Measurements from ENCODE around the gene OBSL1. TPM values are rescaled to one million over a fixed set of nuclear protein-coding genes. Genes with fewer than 3 reads are reported as not detected.

Gene OBSL1
- total and polyA plus RNA-seq, 4 donors: 34.0 to 75.2 (median 64.0) TPM

GRCh38 chr2:219595256-219595655 is 23.9 kb upstream of the OBSL1 start:
- H3K27ac ChIP-seq (ENCODE audit: low read depth in 1 of 2, low read length in 1 of 2): peak overlapping the region in 1 of 2 donors; percentile 30
- TF ChIP-seq, protein P1, sequence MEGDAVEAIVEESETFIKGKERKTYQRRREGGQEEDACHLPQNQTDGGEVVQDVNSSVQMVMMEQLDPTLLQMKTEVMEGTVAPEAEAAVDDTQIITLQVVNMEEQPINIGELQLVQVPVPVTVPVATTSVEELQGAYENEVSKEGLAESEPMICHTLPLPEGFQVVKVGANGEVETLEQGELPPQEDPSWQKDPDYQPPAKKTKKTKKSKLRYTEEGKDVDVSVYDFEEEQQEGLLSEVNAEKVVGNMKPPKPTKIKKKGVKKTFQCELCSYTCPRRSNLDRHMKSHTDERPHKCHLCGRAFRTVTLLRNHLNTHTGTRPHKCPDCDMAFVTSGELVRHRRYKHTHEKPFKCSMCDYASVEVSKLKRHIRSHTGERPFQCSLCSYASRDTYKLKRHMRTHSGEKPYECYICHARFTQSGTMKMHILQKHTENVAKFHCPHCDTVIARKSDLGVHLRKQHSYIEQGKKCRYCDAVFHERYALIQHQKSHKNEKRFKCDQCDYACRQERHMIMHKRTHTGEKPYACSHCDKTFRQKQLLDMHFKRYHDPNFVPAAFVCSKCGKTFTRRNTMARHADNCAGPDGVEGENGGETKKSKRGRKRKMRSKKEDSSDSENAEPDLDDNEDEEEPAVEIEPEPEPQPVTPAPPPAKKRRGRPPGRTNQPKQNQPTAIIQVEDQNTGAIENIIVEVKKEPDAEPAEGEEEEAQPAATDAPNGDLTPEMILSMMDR (IDR thresholded peaks at IDR 0.05; ENCODE audit: control extremely low read depth, extremely low read depth): no peak
- H3K4me3 ChIP-seq: no peak overlapping the region
- H3K9me3 ChIP-seq (ENCODE audit: control insufficient read depth in 4 of 4, insufficient read depth in 3 of 4, low read length in 3 of 4): no peaks in the 10 kb centered on the region
- peak overlapping the region in 1 of 2 donors; percentile 84 for H3K9ac ChIP-seq (ENCODE audit: insufficient read depth in 1 of 2, low read length in 2 of 2)
- ATAC-seq (ENCODE audit: insufficient read depth, low FRiP score) (no peak), DNase-seq (peak; percentile 87 to 94 (median 93))
- no peaks in the 10 kb centered on the region for H3K36me3 ChIP-seq (ENCODE audit: control insufficient read depth in 4 of 4, insufficient read depth in 4 of 4, low read length in 4 of 4)
- no peaks in the 10 kb centered on the region for H3K27me3 ChIP-seq (ENCODE audit: control insufficient read depth in 3 of 3, insufficient read depth in 3 of 3, low read length in 2 of 3)
- H3K4me1 ChIP-seq (ENCODE audit: control insufficient read depth in 5 of 5, insufficient read depth in 5 of 5, low read length in 5 of 5): peaks cover 0 to 42% (median 14%) of the 10 kb centered on the region in 5 donors
- WGBS, 2 donors: 15 to 40% methylated on average over 3 of the region's 3 CpGs

- ATAC-seq (ENCODE audit: insufficient read depth, low FRiP score) (no peak), DNase-seq (no peak)
- no peaks in the 10 kb centered on the region for H3K27me3 ChIP-seq (ENCODE audit: control insufficient read depth in 3 of 3, insufficient read depth in 3 of 3, low read length in 2 of 3)
- peaks cover 0 to 37% (median 14%) of the 10 kb centered on the region in 5 donors for H3K4me1 ChIP-seq (ENCODE audit: control insufficient read depth in 5 of 5, insufficient read depth in 5 of 5, low read length in 5 of 5)
- no peak overlapping the region for H3K4me3 ChIP-seq
- WGBS, 2 donors: 91% methylated on average over 2 of the region's 2 CpGs
- H3K27ac ChIP-seq (ENCODE audit: low read depth in 1 of 2, low read length in 1 of 2): no peak overlapping the region
- TF ChIP-seq, protein P1 (IDR thresholded peaks at IDR 0.05; ENCODE audit: control extremely low read depth, extremely low read depth): no peak
- no peaks in the 10 kb centered on the region for H3K36me3 ChIP-seq (ENCODE audit: control insufficient read depth in 4 of 4, insufficient read depth in 4 of 4, low read length in 4 of 4)
- H3K9ac ChIP-seq (ENCODE audit: insufficient read depth in 1 of 2, low read length in 2 of 2): no peak overlapping the region
- H3K9me3 ChIP-seq (ENCODE audit: control insufficient read depth in 4 of 4, insufficient read depth in 3 of 4, low read length in 3 of 4): no peaks in the 10 kb centered on the region
These were observed 21.8 kb upstream of the OBSL1 start for GRCh38 chr2:219593154-219593553.

DNA sequence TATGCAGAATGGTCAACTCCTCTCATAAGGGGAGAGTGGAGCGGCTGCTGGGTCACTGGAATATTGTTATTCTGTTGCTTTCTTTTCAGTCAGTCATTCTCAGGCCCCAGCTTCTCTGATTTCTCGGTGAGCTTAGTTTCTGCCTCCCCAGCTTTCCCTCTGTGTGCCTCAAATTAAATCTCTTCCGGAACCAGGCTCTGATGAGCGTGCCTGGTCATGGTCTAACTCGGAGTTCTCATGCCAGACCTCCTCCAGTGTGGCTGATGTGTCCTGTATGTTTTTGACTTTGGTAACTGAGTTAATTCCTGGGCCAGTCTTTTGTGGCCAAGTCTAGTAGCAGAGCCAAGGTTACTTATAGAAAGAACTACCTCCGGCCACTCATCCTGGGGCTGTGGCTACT is 21.4 kb upstream of the OBSL1 start:
- Histone ChIP-seq H3K36me3 (ENCODE audit: control insufficient read depth in 4 of 4, insufficient read depth in 4 of 4, low read length in 4 of 4) (no peaks in the 10 kb centered on the region), H3K4me1 (ENCODE audit: control insufficient read depth in 5 of 5, insufficient read depth in 5 of 5, low read length in 5 of 5) (peaks cover 0 to 37% (median 14%) of the 10 kb centered on the region in 5 donors), H3K4me3 (no peak overlapping the region), H3K9ac (ENCODE audit: insufficient read depth in 1 of 2, low read length in 2 of 2) (no peak overlapping the region), H3K9me3 (ENCODE audit: control insufficient read depth in 4 of 4, insufficient read depth in 3 of 4, low read length in 3 of 4) (no peaks in the 10 kb centered on the region), H3K27me3 (ENCODE audit: control insufficient read depth in 3 of 3, insufficient read depth in 3 of 3, low read length in 2 of 3) (no peaks in the 10 kb centered on the region), H3K27ac (ENCODE audit: low read depth in 1 of 2, low read length in 1 of 2) (no peak overlapping the region)
- WGBS, 2 donors: 80 to 88% methylated on average over 6 of the region's 6 CpGs
- TF ChIP-seq, protein P1 (IDR thresholded peaks at IDR 0.05; ENCODE audit: control extremely low read depth, extremely low read depth): no peak
- ATAC-seq (ENCODE audit: insufficient read depth, low FRiP score) (no peak), DNase-seq (peak; percentile 71 to 90 (median 81))

- DNase-seq (no peak), ATAC-seq (ENCODE audit: insufficient read depth, low FRiP score) (no peak)
- TF ChIP-seq, protein P1 (IDR thresholded peaks at IDR 0.05; ENCODE audit: control extremely low read depth, extremely low read depth): no peak
- H3K9me3 ChIP-seq (ENCODE audit: control insufficient read depth in 4 of 4, insufficient read depth in 3 of 4, low read length in 3 of 4): no peaks in the 10 kb centered on the region
- WGBS, 2 donors: 63 to 93% methylated on average over 4 of the region's 4 CpGs
- peaks cover 0 to 26% (median 9%) of the 10 kb centered on the region in 5 donors for H3K4me1 ChIP-seq (ENCODE audit: control insufficient read depth in 5 of 5, insufficient read depth in 5 of 5, low read length in 5 of 5)
- H3K4me3 ChIP-seq: no peak overlapping the region
- H3K27me3 ChIP-seq (ENCODE audit: control insufficient read depth in 3 of 3, insufficient read depth in 3 of 3, low read length in 2 of 3): no peaks in the 10 kb centered on the region
- H3K9ac ChIP-seq (ENCODE audit: insufficient read depth in 1 of 2, low read length in 2 of 2): no peak overlapping the region
- no peak overlapping the region for H3K27ac ChIP-seq (ENCODE audit: low read depth in 1 of 2, low read length in 1 of 2)
- no peaks in the 10 kb centered on the region for H3K36me3 ChIP-seq (ENCODE audit: control insufficient read depth in 4 of 4, insufficient read depth in 4 of 4, low read length in 4 of 4)
These were observed 19.8 kb upstream of the OBSL1 start for GRCh38 chr2:219591091-219591490.

All from lung (tissue), 12 donors.